ENCODE results near the gene CALCB.

- TF ChIP-seq CTCF (IDR thresholded peaks at IDR 0.05) (no peak), EZH2 (IDR thresholded peaks at IDR 0.05; ENCODE audit: borderline replicate concordance, insufficient read depth, low read depth, low read length, poor library complexity, severe bottlenecking) (no peak)
These were observed 53.9 kb downstream of the CALCB start for GRCh38 chr11:15127341-15127740.

Measured in B cell (primary cell).